Activated naive CD4-positive, alpha-beta T cell treated with anti-CD3 and anti-CD28 coated beads, Interleukin-2, amount 50 U/mL, for 16 hours (primary cell): ENCODE results near the gene CHDH.
A peak's percentile ranks its signal among the peaks of the same experiment; 100 is the strongest.

Experiments
- DNase-seq: peaks from one replicate; pipeline ENCODE4 v3.0.0-alpha.2; 2020

Gene CHDH, protein sequence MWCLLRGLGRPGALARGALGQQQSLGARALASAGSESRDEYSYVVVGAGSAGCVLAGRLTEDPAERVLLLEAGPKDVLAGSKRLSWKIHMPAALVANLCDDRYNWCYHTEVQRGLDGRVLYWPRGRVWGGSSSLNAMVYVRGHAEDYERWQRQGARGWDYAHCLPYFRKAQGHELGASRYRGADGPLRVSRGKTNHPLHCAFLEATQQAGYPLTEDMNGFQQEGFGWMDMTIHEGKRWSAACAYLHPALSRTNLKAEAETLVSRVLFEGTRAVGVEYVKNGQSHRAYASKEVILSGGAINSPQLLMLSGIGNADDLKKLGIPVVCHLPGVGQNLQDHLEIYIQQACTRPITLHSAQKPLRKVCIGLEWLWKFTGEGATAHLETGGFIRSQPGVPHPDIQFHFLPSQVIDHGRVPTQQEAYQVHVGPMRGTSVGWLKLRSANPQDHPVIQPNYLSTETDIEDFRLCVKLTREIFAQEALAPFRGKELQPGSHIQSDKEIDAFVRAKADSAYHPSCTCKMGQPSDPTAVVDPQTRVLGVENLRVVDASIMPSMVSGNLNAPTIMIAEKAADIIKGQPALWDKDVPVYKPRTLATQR

DNA sequence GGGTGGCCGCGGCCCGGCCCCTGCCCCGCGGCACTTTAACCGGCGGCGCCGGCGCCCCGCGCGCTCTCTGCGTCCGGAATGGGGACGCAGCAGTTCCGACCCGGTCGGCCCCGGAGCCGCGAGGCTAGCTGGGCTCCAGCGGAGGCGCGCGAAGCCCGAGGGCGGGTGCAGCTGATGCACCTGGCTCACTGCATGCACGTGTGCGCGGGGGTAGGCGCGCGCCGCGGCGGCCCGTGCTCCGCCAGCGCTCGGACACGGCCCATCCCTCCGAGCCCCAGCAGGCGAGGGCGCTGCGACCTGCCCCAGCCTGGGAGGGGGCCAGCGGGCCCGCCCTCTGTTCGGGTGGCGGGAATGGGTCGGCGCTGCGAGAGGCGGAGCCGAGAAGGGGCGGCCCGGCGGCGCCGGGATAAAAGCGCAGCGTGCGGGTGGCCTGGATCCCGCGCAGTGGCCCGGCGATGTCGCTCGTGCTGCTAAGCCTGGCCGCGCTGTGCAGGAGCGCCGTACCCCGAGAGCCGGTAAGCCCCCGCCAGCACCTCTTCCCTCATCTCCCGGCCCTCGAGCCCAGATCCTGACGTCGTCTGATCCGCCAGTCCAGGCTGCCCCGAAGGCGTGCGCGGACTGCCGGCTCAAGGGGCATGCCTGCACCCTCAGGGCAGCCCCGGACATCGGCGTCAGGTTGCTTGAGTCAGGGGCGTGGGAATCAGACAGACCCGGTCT, at the start of gene CHDH, which contains the start of gene IL17RB:
Gene CHDH, minus strand, starts transcription at position 286 of the 717 bp plus-strand sequence. CDS start 22,411 bp downstream, outside the sequence.
Gene IL17RB, plus strand, starts transcription at position 435 of the 717 bp plus-strand sequence. Its CDS starts 21 bp downstream, at position 456.
- DNase-seq, result no peak

DNA sequence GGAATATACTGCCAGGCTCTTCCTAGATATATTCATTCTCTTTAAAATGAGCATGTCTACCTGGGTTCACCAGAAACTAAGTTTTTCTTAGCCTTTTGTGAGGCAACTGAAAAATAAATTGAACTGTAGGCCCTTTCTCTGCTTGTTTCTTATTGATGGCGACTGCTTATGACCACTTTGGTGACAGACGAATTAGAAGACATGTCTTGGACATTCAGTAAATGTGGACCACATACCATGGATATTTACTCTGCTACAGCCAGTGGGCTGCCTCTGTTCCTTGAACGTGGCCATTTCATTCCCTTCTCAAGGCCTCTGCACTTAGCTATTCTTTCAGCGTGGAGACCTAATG, 46.0 kb upstream of the CHDH start:
- no peak for DNase-seq

DNA sequence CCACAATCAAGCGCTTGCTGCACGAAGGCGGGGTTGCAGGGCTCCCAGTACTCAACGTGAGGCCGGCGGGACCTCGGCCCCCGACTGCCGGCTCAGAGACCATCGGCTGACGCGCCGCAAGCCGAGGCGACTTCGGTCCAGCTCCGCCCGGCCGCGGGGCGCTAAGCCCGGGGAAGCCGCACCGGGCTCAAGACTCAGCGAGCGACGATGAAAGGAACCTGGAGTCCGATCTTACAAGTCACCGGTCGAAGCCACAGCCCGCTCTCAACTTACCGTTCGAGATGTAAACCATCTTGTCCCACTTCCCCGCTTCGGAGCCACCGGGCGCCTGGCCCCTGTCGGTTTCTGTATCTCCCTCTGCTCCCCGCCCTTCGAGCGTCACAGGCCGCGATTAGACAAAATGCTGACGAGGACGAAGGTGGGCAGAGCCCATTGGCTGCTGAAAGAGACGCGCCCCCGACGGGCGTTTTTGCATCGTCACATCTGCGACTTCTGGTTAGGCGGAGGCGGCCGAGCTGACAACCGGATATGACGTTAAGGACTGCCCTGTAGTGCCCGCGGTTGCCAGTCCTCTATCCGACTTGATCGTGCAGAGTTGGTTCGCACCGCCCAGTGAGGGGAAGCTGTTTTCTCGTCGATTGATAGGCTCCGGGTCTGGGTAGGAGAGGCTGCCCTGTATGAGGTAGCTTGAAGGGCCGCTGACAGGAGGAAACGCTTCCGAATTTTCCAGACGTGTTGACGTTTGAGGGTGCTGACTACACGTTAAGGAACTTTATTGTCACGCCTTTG, 45.5 kb upstream of the CHDH start, which contains the start of gene SELENOK:
Gene SELENOK, minus strand, starts transcription at position 363 of the 789 bp plus-strand sequence.
- DNase-seq, result peak; percentile 96

DNA sequence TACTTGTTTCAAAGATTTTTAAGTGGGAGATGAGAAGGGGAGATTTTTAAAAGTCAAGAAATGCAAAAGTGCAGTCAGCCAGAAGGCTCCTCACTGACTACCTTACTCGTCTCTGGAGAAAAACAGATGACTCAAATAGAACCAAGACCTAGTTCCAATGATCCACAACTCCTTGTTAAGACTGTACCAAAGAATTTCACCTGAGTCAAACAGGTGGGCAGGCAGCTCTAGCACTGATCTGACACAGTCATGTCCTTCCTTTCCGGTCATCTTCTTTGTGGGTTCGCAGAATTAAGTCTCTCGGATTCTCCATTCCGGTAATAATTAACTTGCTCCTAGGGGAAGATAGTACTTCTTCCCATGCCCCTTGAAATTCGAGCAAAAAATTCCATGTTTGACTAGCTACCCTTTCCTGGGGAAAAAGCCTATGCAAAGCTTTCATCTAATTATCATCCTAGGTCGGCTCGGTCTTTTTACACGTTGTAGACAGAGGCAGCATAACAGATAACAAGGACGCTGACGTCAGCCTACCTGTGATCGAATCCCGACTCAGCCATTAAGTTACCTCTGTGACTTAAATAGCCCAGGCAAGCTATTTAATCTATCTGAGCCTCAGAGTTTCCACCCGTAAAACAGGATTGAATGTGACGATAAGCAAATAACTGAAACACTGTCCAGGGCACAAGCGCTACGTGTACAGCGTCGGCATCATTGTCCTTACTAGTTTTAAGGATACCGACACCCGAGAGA, 44.7 kb upstream of the CHDH start:
- DNase-seq, result peak; percentile 57

DNA sequence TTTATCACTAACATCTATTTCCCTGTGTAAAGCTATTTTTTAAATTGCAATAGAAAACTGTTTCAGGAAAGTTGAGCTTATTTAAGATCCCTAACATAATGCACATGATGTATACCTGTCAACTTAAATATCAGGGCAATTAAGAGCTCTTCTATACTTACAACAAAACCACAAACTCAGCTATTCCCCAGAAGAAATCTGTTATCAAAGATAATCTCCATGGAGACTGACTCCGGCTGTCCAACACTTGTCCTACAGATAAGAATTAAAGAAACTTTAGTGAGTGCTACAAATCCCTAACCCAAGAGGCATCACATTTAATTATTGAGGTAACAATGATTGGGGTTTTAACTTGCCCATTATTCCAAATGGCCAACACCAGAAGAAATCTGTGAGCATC, 42.0 kb upstream of the CHDH start:
- no peak for DNase-seq

DNA sequence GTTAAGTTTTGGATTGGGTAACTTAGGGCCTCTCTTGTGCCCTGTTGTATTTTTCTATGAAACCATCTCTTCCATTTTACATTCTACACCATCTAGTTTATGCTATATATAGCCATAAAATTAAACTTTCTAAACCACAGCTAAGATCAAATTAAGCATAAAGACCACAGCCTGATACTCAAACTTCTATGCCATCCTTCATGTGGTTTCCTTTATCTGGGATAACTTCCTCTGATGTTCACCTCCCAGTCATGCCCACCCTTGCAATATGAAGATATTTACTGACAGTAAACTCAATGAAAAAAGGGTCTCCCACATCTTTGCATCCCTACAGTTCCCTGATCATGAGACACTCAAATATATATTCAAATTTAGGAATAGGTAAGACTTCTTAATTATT, 41.2 kb upstream of the CHDH start:
- DNase-seq, result no peak

DNA sequence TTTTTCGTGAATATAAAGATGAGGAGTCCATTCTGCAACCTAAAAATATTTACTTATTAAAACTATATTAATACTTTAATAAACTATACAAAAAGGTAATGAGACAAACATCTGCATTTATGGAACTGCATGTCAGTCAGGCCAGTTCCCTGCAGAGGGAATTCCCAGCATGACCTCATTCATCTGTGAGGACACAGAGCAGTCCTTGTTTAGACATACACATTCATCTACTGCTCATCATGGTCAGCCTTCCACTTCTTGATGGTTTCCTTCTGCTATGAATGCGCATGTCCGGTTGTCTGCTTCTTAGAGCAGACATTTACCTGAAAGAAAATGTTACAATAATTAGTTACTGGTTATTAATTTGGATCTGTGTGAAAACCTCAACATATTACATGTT, 39.0 kb upstream of the CHDH start:
- DNase-seq, result no peak

DNA sequence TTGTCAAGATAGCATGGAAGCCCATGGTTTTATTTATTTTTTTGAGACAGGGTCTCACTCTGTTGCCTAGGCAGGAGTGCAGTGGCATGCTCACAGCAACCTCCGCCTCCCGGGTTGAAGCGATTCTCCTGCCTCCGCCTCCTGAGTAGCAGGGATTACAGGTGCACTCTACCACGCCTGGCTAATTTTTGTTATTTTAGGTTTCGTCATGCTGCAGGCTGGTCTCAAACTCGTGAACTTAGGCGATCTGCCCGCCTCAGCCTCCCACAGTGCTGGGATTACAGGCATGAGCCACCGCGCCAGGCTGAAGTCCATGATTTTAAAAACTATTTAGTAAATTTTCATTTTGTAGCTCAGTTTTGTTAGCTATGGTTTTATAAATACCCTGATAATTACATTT, 38.4 kb upstream of the CHDH start:
- DNase-seq, result no peak

DNA sequence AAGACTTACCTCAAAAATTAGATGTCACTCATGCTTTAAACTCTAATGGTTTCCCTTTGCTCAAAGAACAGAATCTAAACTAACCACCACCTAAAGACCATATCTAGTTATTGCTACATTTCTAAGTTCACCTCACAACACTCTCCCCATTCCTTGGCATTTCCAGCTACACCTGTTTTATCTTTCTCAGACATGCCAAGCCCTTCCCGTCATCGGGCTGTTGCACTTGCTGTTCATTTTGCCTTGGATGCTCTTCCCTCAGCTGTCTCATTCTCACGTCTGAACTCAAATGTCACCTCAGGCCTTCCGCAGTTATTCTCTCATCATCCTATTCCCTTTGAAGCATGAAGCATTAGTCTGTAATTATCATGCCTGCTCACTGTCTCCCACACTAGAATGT, 36.8 kb upstream of the CHDH start:
- no peak for DNase-seq

DNA sequence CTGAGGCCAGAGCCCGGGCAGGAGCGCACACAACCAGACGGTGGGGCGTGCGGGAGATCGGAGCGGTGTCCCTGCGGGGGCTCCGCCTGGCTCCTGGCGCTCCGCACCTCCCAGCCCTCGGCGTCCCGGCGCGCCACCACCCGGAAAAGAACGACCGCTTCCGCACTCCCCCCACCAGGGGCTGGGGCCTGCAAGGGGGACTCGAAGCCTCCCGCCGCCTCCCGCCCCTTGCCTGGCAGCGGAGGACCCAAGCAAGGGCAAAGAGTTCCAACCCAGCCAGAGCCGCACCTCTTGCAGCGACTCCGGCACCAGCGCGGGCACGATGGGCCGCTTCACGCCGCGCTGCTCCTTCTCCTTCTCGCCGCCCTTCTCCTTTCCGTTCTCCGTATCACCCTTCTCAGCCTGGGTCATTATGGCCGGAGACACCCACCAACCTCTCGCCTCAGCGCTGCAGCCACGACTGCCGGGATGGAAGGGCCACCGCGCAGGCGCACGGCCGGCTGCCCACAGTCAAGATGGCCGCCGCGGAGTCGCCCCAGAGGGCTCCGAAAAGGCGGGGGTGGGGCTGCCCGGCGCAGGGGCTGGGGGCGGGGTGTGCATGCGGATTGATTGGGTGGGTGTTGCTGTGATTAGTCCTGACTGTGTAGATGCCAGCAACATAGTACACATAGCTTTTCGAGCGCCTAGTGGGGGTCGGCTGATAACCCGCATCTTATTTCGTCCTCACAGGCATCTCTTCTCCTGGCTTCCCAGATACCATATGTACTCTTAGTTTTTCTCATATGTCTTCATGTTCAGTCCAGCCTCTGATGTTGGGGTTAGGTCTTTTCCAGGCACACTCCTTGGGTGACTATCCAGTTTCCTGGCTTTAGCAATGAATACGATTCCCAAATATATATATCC, 35.7 kb upstream of the CHDH start, which contains the start of gene ACTR8:
Gene ACTR8, minus strand, starts transcription at position 462 of the 903 bp plus-strand sequence. Its CDS starts 51 bp downstream, at position 411.
- peak; percentile 86 for DNase-seq

DNA sequence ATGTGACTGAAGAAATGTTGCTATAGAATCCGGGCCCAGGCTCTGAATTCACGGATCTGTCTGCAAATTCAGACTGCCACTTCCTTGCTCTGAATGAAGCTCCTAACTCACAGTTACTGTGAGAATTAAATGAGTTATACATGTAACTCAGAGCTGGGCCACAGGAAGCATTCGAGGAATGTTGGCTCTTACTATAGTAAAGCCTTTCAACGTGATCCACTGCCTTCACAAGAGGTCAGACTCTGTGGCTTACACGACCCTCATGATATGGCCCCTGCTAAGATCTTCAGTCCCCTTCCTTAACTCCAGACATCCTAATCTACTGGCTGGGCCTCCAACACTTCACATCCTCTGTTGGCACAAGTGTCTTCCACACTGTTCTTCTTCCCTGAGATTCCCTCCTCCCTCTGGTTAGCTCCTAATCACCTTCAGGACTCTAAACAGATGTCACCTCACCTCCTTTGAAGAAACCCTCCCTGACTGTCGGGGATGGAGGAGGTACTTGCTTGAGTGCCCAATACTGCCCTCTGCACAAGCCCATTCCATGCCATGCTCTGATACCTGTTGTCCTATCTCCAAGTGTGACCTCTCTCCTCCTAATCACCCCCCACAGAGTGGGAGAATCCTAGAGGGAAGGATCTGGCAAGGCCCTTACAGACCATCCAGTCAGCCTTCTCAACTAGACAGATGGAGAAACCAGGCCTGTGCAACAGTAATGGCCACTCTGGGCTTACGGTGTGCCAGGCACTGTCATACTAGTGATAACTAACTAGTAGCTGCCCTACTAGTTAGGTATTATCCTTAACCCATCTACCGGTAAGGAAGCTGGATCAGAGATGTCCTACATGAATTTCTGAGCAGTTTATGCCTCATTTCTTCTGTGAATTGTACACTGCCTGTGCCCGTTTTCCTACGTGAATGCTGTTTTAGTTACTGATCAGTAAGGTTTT, 34.5 kb upstream of the CHDH start:
- DNase-seq, result no peak

DNA sequence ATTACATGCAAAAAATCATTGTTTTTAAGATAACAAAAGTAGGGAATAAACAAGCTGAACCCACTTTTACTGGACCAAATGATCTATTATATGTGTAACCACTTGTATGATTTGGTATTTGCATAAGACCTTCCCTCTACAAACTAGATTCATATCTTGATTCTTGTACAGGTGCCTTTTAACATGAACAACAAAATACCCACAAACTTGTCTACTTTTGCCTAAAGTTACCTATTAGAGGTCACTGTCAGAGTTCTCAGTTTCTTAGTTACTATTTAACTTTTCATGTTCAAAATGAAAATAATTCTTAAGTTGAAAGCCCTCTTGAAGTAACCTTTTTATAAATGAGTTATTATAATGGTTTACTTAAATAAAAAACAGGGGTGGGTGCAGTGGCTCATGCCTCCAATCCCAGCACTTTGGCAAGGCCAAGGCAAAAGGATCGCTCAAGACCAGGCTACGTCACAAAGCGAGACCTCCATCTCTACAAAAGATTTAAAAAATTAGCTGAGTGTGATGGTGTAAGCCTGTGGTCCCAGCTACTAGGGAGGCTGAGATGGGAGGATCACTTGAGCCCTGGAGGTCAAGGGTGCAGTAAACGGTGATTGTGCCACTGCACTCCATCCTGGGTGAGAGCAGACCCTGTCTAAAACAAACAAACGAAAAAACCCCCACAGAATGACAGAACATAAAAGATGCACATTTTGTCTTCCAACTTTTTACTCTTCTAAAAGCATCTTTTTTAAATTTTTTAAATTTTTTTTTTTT, 19.7 kb upstream of the CHDH start:
- DNase-seq, result no peak

DNA sequence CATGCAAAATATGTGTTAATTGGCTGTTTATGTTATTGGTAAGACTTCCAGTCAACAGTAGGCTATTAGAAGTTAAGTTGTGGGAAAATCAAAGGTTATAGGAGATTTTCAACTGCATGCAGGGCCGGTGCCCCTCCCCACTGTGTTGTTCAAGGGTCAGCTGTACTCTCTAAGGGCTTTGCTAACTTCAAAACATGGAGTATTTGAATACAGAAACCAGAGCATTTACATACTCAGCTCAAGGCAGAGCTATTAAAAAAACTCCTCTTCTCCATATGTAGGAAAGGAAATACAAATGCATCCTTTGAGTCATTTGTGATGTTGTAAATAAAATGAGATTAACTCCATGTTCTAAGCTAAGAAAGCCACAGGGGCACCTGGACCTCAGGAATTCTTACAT, 16.9 kb upstream of the CHDH start:
- DNase-seq, result no peak

DNA sequence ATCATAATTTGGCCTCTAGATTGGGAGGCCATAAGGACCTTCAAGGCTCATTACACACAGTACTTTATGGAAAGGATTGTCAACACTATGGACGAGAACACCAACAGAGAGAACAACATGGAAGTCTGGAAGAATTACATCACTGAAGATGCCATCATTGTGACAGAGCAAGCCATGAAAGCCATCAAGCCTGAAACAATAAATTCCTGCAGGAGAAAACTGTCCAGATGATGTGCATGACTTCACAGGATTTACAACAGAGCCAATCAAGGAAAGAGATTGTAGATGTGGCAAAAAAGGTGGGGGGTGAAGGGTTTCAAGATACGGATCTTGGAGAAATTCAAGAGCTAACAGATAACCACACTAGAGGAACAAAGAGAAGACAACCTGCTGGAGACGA, 16.0 kb upstream of the CHDH start:
- DNase-seq, result no peak

DNA sequence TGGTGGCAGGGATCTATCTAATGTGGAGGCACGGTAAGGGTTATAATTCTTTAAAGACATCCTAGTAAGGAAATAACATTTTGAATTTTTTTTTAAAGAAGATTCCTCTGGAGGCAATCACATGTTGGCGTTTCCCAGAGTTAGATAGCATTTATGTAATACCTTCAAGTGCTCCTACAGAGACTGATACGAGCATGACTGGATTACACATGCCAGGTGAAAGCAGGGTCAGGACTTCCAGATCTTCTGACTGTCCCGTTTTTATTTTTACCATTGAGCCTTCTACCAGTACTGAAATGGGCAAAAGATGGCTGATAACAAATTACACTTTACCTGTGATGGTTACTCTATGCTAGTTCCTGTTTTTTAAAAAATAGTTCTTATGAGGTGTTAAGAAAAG, 14.0 kb upstream of the CHDH start:
- DNase-seq, result no peak

DNA sequence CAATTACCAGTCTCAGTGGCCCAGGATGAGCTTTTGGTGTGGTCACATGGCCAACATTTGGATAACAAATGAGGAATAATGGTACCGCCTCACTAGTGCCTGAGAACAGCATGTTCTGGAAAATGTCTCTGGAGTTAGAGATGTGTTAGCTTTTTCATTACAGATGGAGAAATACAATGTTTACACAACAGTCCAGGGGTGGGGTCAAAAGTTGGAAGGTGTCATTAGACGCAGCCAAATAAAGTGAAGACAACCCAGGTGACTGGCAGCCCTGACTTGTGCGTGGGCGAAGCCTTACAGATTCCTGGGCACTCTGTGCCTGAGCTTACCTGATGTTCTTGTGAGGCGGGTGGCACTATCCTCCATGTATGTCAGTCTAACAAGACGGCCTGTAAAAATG, 13.0 kb upstream of the CHDH start:
- no peak for DNase-seq

DNA sequence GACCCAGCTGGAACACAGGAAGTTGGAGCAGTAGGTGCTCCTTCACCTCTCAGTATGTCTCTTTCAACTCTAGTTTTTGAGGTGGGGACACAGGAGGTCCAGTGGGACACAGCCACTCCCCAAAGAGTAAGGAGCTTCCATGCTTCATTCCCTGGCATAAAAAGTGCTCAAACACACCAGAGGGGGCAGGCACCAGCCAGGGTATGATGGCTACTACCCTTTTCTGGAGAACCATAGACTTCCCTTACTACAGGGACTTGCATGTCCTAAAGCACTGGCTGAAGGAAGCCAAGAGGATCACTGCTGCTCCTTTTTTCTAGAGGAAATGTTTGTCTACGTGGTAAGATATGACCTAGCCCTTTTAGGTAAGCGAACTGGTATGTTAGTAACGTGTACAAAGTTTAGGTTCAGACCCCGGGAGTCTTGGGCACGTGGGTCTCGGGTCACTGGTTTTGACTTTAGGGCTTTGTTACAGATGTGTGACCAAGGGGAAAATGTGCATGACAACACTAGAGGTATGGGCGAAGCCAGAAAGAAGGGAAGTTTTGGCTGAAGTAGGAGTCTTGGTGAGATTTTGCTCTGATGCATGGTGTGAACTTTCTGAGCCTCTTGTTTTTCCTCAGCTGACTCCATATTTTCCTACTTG, 12.0 kb upstream of the CHDH start:
- DNase-seq, result no peak

DNA sequence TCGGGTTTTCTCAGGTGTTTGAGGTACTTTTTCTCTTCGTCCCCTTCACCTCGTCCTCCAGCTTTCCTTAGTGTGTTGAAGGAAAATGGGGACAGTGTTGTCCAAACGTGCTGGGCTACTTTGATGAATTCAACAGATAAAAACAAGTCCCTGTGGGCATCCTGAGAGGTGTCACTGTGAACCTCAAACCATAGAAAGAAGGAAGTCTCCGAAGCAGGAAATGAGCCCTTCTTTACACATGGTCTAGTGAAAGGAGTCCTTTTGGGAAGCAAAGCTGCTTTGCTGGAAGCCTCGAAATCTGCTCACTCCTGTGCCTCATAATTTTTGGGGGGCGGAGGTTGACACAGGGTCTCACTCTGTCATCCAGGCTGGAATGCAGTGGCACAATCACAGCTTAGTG, 10.7 kb upstream of the CHDH start:
- DNase-seq, result no peak
